GM18868 (cell line): ENCODE results near the gene FUZ.
"Not testable (repeated sequence)": the region's sequence is repeated elsewhere in the genome, so short reads cannot be mapped to it uniquely, and the experiment has no call there.

Source experiments
- ATAC-seq: cut with Tn5 transposase; IDR thresholded peaks from one replicate; pipeline ENCODE4 v1.9.1; 2021; ENCODE audit warnings: mild to moderate bottlenecking, moderate library complexity; ENCODE audit not compliant: unreplicated experiment

The FUZ gene

GRCh38 chr19:49833599-49833998, 20.5 kb upstream of the FUZ start:
- no peak for ATAC-seq

GRCh38 chr19:49832556-49832955, 19.5 kb upstream of the FUZ start:
- ATAC-seq, result no peak

DNA sequence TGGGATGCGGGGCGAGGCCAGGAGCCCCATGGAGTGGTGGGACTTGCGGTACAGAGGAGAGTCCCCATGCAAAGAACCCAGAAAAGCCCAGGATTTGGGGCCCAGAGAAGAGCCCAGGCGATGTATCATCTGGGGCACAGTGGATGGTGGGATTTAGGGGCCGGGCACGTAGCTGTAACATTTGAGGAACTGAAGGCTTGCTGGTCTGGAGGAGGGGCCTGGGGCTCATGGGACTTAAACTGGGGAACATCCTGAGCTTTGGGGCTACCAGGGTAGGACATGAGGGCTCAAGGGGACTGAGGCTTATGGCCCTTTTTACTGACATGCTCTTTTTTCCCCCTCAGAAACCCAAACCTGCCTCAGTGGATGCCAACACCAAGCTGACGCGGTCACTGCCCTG, 18.5 kb upstream of the FUZ start:
- no peak for ATAC-seq

DNA sequence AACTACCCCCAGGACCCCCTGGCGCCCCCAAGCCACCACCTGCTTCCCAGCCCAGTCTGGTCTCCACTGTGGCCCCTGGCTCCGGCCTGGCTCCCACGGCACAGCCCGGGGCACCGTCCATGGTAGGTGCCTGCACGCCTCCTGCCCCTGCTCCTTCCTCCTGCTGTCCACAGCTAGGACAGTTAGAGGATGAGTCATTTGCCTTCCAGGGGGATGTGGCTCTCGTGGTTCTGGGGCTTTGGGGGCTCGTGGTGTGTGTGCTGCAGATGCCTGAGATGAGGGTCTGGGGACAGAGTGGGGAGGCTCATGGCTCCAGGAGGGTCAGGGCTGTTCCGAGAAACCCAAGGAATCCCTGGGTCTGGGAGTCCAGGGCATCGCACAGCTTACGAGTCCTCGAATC, 17.7 kb upstream of the FUZ start:
- no peak for ATAC-seq

- ATAC-seq, result no peak
Measured at GRCh38 chr19:49829721-49830120, 16.6 kb upstream of the FUZ start.

GRCh38 chr19:49829200-49829599, 16.1 kb upstream of the FUZ start:
- no peak for ATAC-seq

- ATAC-seq, result no peak
Measured at GRCh38 chr19:49827034-49827433, 13.9 kb upstream of the FUZ start.

DNA sequence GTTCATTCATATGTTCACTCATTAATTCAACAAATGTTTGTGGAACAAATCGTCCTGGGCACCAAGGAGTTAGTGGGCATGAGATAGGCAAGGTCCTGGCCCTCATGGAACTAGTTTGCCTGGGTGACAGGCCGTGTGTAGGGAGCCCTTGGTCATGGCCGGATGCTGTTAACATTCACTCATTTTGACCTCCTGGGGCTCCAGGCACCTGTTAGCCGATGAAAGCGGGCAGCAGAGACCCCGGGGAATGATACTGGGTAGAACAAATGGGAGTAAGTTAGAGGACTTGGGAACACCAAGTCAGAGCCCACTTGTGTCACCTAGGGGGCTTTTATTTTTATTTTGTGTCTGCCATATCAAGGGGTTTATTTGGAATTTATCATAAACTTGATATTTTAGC, 11.6 kb upstream of the FUZ start:
- no peak for ATAC-seq

DNA sequence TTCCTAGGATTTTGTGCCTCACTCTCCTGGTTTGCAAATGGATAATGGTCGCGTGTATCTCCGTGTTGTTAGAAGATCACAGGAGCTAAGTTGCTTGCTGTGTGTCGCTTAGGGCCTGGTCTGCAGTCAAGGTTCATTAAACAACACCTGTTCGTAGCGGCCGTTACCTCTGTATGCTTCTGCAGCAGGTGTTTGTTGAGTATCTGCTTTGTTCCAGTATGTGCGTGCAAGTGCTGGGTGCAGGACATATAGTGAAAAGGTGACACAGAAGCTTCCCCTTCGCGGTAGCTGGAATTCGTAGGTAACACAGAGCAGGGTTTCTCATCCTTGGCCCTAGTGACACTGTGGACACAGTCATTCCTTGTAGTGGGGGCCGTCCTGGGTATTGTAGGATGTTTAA, 10.4 kb upstream of the FUZ start:
- ATAC-seq, result no peak

GRCh38 chr19:49820125-49820524, 7.0 kb upstream of the FUZ start:
- no peak for ATAC-seq

- ATAC-seq, result not testable (repeated sequence)
Measured at GRCh38 chr19:49819452-49820115, 6.5 kb upstream of the FUZ start.

- no peak for ATAC-seq
Measured at GRCh38 chr19:49818649-49819370, 5.7 kb upstream of the FUZ start.

- peak; percentile 61 for ATAC-seq
Measured at GRCh38 chr19:49817964-49818648, 5.0 kb upstream of the FUZ start, which contains the start of gene MED25. Gene MED25 (plus strand): TSS chr19:49818289. CDS start chr19:49818342, 53 bp downstream.

DNA sequence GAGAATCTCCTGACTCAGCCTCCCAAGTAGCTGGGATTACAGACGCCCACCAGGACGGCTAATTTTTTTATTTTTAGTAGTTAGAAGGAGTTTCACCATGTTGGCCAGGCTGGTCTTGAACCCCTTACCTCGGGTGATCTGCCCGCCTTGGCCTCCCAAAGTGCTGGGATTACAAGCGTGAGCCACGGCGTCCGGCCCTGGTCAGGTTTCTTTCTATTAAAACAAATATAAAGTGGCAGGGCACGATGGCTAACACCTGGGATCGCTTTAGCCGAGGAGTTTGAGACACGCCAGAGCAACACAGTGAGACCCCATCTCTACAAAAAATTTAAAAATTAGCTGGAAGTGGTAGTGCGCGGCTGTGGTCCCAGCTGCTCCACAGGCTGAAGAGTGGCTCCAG, 3.5 kb upstream of the FUZ start:
- ATAC-seq, result no peak

DNA sequence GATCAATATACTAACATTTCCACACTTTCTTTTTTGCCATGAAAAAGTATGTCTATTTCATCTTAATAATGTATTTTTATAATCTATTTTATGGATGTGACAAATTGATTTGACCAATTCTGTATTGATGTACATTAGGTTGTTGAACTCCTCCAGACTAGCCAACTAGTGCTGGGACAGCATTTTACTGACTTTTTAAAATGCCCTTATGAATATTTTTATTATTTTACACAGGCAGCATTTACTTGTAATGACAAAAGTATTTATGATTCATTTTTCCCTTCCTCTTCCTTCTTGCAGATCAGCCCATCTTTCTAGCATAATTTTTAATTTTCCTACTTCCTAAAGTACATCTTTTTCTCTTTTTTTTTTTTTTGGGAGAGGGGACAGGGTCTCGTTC, 918 bp upstream of the FUZ start:
- ATAC-seq, result no peak

DNA sequence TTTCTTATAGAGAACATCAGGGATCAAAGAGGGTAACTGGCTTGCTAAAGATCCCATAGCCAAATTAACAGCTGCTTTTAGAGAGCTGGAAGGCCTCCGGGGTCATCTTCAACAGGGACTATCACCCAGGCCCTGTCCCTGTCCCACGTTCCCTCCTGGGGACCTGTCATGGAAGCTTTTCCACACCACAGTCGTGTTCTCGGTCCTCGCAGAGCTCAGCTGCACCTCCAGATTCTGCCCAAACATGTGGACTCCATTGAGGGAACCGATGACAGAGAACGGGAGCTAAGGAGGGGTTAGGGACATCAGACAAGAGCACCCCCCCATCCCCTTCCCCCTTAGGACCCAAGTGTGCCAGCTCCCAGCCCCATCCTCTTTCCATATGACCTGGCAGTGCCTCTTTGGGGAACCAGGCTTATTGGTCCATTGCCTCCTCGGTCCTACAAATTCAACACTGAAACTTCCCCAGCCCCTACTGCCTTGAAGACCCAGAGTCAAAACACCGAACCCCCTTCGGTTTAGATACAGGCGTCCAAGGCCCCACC, 568 bp downstream of the FUZ start:
- no peak for ATAC-seq

GRCh38 chr19:49811328-49811727, 1.8 kb downstream of the FUZ start:
- no peak for ATAC-seq

GRCh38 chr19:49809941-49810389, 3.1 kb downstream of the FUZ start:
- no peak for ATAC-seq

DNA sequence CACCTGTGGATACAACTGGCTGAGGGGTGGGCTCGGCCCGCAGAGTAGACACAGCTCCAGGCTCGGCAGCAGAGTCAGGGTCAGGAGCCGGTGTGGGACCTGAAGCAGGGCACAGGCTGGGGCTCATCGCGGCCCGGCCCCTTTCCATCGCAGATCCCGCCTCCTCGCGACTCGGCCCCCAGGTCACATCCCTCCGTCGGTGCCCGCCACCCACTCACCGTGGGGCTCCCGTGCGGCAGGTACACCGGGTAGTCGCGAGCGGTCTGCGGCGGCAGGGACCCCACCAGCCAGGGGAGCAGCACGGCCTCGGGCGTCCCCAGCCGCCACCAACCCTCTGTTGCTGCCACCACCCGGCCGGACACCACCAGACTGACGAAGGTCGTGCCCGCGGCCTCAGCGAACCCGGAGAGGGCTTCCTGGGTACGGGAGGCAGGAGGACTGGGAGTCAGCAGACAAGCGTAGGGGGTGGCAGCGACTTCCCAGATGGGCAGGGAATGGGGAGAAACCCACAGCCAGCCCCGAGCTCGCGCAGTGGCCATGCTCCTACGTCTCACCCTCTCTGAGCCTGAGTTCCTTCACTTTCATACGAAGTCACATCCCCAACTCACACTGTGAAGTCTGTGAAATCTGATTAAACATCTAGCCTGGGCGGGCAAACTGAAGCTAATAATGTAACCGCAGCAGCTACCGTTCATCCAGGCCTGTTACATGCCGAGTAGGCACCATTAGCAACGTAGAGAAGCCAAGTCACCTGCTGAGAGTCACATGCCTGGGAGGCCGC, 3.7 kb downstream of the FUZ start:
- no peak for ATAC-seq

GRCh38 chr19:49808711-49809159, 4.4 kb downstream of the FUZ start:
- ATAC-seq, result no peak
